Astrocyte of the cerebellum (primary cell): ENCODE measurements around the gene VMP1.
"Not testable (repeated sequence)": the region's sequence is repeated elsewhere in the genome, so short reads cannot be mapped to it uniquely, and the experiment has no call there.

ENCODE experiments used
- DNase-seq: peaks from one replicate; pipeline ENCODE4 v3.0.0-alpha.2; 2011; ENCODE audit warnings: low read depth
- H3K4me3 ChIP-seq: 2 replicates; pipeline ENCODE4 v1.5.1; 2011; ENCODE audit warnings: mild to moderate bottlenecking, low read depth, low read length, moderate library complexity
- in situ Hi-C: cut with HindIII; loops from 2 replicates; pipeline ENCODE4 v1.10.0; 2017; ENCODE audit warnings: low sequenced_read_pairs
- TF ChIP-seq, protein P1 (sequence below): IDR thresholded peaks from 2 replicates; pipeline ENCODE4 v1.5.1; 2012; ENCODE audit warnings: low read length, low read depth, moderate library complexity, mild to moderate bottlenecking; ENCODE audit errors: missing control alignments

The VMP1 gene

GRCh38 chr17:59839651-59840328, 132.3 kb downstream of the VMP1 start:
- H3K4me3 ChIP-seq = peak overlapping the region; percentile 98
- TF ChIP-seq, protein P1, sequence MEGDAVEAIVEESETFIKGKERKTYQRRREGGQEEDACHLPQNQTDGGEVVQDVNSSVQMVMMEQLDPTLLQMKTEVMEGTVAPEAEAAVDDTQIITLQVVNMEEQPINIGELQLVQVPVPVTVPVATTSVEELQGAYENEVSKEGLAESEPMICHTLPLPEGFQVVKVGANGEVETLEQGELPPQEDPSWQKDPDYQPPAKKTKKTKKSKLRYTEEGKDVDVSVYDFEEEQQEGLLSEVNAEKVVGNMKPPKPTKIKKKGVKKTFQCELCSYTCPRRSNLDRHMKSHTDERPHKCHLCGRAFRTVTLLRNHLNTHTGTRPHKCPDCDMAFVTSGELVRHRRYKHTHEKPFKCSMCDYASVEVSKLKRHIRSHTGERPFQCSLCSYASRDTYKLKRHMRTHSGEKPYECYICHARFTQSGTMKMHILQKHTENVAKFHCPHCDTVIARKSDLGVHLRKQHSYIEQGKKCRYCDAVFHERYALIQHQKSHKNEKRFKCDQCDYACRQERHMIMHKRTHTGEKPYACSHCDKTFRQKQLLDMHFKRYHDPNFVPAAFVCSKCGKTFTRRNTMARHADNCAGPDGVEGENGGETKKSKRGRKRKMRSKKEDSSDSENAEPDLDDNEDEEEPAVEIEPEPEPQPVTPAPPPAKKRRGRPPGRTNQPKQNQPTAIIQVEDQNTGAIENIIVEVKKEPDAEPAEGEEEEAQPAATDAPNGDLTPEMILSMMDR = no peak
- in situ Hi-C loops = loop anchor here (5.0 kb wide), 1 partner anchor 52 kb away; no protein-coding TSS in a partner anchor
- DNase-seq = no peak

DNA sequence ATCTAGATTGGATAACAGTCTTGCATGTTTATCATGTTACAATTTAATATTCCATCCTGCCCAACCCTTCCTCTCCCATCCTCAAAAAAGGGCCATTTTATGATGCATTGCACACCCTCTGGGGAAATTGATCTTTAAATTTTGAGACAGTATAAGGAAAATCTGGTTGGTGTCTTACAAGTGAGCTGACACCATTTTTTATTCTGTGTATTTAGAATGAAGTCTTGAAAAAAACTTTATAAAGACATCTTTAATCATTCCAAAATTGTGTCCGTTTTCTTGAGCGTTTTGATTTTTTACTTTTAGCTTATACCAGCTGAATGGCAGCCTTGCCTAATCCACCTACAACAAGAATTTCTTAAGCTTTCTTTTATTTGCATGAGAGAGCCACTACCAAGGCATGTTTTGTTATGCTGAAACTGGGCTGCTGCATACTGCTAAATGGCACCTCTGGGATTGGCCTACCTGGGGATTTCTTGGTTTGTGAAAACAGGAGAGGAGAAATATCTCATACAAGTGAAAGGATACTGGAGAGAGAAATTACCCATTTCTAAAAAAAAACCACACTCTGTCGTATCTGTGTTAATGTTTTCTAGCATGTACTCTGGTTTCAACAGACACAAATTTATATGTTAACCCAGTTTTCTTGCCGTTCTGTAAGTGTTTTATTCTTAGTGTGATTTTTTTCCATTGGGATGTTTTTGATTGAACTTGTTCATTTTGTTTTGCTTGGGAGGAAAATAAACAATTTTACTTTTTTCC, 133.1 kb downstream of the VMP1 start:
- TF ChIP-seq, protein P1 = no peak
- in situ Hi-C loops = loop anchor here (5.0 kb wide), 1 partner anchor 53 kb away; no protein-coding TSS in a partner anchor
- H3K4me3 ChIP-seq = peak overlapping the region; percentile 98
- no peak for DNase-seq

GRCh38 chr17:59841091-59841881, 133.8 kb downstream of the VMP1 start:
- in situ Hi-C loops = loop anchor here (5.0 kb wide), 1 partner anchor 54 kb away; no protein-coding TSS in a partner anchor
- peak overlapping the region; percentile 98 for H3K4me3 ChIP-seq
- not testable (repeated sequence) for DNase-seq

GRCh38 chr17:59841882-59842263, 134.4 kb downstream of the VMP1 start:
- DNase-seq = not testable (repeated sequence)
- H3K4me3 ChIP-seq = peak overlapping the region; percentile 98
- in situ Hi-C loops = loop anchor here (5.0 kb wide), 1 partner anchor 55 kb away; no protein-coding TSS in a partner anchor

DNA sequence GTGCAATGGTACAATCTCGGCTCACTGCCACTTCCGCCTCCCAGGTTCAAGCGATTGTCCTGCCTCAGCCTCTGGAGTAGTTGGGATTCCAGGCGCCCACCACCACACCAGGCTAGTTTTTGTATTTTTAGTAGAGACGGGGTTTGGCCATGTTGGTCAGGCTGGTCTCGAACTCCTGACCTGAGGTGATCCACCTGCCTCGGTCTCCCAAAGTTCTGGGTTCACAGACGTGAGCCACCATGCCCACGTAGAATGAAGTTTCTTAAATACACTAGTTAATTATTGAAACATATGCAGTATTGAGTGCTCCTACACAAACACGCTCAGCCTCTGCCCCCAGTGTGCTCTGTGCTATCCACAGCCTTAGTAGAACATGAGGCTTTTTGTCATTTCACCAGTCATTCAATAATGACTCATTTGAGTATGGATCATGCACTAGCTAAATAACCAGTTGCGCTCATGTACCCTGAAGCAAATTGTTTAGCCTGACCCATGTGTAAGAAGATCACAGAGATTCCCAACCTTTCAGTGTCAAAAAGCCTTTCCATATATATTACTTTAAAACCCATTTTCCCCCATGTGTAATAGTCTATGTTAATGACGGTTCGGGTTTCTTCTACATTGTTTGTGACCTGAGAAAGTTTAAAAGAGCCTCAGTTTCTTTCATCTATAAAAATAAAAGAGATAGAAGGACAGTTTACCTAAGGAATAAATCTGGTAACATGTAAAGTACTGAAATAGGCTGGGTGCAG, 135.6 kb downstream of the VMP1 start:
- in situ Hi-C loops = loop anchor here (5.0 kb wide), 1 partner anchor 56 kb away; no protein-coding TSS in a partner anchor
- peak; percentile 98 for DNase-seq

DNA sequence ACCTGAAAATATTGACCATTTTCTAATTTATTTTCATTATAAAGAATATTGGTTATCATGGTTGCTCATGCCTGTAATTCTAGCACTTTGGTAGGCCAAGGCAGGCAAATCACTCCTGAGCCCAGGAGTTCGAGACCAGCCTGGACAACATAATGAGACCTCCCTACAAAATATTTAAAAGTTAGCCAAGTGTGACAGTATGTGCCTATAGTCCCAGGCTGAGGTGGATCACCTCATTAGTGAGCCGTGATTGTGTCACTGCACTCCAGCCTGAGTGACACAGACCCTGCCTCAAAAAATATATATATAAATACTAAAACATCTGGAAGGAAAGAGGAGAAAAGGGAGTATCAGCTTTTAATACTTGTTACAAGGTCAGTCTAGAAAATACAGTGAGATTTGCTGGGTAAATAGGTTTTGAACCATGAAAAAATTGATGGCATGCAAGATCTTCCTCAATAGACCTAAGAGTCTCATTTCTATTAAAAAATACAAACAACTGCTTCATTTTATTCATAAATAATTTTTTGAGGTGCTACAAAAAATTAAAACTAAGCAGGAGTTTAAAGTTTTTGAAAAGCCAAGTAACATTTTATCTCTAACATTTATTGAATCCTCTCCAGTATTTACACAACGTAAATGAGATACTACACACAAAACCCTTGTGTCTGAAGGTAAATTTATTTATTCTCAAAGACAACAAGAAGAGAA, 137.6 kb downstream of the VMP1 start:
- no peak for DNase-seq
- in situ Hi-C loops = loop anchor here (5.0 kb wide), 1 partner anchor 58 kb away; no protein-coding TSS in a partner anchor
- no peak overlapping the region for H3K4me3 ChIP-seq
- TF ChIP-seq, protein P1 = no peak

More for the DNA sequence above, 135.6 kb downstream of the VMP1 start:
- H3K4me3 ChIP-seq = no peak overlapping the region
- TF ChIP-seq, protein P1 = no peak
